ENCODE results near the gene SEPTIN6.
"Not testable (repeated sequence)": the region's sequence is repeated elsewhere in the genome, so short reads cannot be mapped to it uniquely, and the experiment has no call there.

The SEPTIN6 gene

DNA sequence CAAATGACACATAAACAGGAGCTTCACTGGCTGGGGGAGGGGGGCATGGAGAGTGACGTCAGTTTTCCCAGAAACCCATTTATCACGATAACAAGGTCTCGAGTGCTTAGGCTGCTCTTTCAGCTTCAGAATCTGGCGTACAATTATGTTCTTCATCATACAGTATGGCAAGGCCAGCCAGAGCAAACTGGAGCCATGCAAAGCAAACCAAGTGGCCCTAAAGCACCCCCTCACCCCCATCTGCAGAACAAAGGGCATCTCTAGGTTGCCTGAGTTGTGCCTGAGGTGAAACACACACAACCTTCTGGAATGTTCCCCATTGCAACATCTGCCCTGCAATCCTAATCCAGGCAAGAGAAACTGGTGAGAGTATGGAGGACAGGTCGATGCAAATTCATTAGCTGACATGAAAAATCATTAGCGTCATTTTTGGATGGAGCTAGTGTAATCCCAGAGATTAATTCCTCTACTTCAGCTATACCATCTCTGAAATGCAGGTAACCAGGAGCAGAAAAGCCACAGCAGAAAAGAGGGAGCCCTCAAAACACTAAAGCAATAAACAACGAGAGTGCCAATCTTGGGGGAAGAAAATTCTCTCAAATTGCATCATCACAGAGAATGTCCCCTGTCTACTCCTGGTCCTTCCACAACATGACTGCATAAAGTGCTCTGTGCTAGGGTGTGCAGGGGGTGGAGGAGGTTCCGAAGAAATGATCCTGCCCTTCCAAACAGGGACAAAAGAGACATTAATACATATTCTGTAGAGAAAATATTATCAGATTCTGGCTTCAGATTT is 1.8 kb downstream of the SEPTIN6 start:
- peak in 3 of 5 experiments; percentile 37 to 89 (median 57) for DNase-seq

GRCh38 chrX:119688911-119689321 is 4.1 kb downstream of the SEPTIN6 start:
- peak in 2 of 5 experiments; percentile 50 to 77 for DNase-seq

GRCh38 chrX:119687661-119688413 is 5.1 kb downstream of the SEPTIN6 start:
- DNase-seq: peak in 2 of 5 experiments; percentile 49 to 58

DNA sequence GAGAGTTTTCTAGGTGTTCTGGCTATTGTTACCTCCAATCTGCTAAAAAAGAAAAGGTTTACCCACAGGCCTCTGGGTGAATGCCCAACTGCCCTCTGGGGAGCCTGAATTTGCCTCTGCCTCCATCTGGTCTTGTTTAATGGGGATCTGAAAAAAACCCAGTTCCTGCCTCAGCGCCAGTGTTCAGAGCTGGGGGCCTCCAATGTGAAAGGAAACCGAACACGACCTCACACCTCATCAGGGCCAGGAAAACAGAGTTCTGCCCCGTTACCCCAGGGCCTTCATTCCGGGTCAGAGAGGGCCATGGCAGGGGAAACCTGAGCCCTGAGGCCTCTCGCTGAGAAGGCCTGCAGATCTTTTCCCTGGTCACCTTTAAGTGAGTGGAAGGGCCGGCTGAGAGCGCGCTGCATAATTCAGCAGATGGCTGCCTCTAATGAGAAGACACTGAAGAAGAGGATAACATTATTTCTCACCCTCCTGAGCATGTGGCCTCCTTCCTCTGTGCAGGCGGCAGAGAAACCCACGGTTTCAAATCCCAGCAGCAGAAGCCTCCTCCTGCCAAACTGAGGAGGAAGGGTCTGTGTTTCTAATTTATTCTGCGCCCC is 6.8 kb downstream of the SEPTIN6 start:
- DNase-seq: peak in 2 of 5 experiments; percentile 47 to 53

- DNase-seq: peak in 2 of 5 experiments; percentile 49 to 82
Observed at GRCh38 chrX:119685225-119686066, 7.5 kb downstream of the SEPTIN6 start.

- no peak for DNase-seq
Observed at GRCh38 chrX:119684916-119685224, 8.1 kb downstream of the SEPTIN6 start.

DNA sequence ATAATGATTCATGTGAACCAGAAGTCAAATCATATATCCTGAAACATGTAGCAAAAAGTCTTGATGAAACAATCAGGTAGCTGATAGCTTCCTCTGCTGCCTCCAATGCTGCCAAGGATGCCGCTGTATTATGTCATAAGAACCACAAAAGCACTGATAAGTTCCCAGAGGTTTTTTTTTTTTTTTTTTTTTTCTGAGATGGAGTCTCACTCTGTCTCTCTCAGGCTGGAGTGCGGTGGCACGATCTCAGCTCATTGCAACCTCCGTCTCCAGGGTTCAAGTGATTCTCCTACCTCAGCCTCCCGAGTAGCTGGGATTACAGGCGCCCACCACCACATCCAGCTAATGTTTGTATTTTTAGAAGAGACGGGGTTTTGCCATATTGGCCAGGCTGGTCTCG is 8.7 kb downstream of the SEPTIN6 start:
- peak in 3 of 5 experiments; percentile 25 to 64 (median 36) for DNase-seq

- peak in 3 of 5 experiments; percentile 31 to 87 (median 70) for DNase-seq
Observed at GRCh38 chrX:119682019-119682989, 10.7 kb downstream of the SEPTIN6 start.

GRCh38 chrX:119677654-119677981 is 15.3 kb downstream of the SEPTIN6 start:
- DNase-seq: peak in 1 of 5 experiments; percentile 44

DNA sequence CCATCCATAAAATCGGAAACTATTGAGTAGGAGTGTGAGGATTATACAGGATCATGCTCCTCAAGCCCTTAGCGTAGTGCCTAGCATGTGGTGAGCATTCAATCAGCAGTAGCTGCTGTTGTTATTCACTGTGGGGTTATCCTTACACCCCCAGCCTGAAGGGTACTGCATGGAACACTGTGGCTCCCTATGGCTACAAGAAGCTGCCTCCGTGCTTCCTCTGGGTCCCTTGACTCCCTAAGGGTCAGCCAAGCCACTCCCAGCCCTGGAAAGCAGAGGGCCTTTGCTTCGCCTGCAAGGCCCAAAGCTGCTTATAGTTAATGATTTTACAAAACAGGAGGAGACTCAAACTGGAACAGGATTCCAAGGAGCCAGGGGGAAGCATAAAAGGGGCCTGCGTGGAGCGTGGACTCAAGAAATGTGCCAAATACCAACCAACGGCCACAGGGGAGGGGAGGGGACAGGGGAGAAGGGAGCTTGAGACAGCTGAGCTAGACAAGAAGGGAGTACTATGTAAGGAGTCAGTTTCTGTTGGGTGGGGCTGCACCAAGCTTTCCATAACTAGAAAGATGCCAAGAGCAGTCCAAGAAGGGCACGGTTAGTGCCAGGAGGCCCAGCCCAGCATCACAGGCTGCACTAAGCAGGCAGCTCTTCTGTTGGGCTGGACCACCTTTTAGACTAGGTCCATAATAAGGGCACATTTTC is 15.9 kb downstream of the SEPTIN6 start:
- no peak for DNase-seq

- no peak for DNase-seq
Observed at GRCh38 chrX:119673336-119673735, 19.6 kb downstream of the SEPTIN6 start.

DNA sequence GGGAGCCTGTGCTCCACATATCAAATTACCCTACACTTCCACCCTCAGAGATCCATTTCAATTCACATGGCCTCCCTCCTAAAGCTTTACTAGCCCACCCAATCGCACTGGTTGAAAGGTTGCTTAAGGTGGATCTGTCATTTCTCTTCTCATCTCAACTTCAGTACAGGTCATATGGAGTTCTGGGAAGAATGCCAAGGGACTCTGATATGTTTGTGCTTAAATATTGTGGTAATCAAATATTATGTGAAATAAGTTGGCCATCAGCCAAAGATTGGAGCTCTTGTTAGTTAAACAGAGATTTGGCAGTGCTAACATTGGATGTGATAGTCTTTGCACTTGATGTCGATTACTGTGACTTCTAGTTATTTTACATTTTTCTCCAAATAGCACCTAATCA is 20.5 kb downstream of the SEPTIN6 start:
- no peak for DNase-seq

DNA sequence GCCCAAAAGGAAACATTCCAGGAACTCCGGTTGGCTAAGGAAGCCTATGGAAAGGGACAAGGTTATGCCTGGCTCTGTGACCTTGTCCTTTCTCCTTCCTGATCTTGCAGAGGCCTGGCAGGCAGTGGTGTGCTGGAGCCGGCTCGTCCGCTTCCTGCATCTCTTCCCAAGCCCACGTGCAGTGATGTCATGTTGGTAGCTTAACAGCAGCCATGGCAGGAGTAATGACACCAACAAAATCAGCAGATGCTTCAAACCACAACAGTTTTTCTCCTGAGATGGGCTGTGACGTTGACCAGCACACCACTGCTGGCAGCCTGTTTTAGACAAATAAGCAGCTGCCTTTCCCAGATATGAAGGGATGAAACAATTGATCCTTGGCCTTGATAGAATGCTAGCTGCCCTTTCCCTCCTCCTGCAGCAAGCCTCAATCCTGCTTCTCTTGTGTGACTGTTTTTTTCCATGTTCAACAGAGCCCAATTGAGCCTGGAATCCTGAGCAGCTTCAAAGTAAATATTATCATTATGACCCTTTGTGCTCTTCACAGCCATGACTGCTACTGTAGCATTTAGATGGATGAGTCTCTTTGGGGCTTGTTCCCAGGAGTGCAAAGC is 23.4 kb downstream of the SEPTIN6 start:
- no peak for DNase-seq

- DNase-seq: no peak
Observed at GRCh38 chrX:119667111-119667878, 25.7 kb downstream of the SEPTIN6 start.

- not testable (repeated sequence) for DNase-seq
Observed at GRCh38 chrX:119664877-119665276, 28.1 kb downstream of the SEPTIN6 start.

GRCh38 chrX:119661486-119661885 is 31.5 kb downstream of the SEPTIN6 start:
- DNase-seq: no peak

DNA sequence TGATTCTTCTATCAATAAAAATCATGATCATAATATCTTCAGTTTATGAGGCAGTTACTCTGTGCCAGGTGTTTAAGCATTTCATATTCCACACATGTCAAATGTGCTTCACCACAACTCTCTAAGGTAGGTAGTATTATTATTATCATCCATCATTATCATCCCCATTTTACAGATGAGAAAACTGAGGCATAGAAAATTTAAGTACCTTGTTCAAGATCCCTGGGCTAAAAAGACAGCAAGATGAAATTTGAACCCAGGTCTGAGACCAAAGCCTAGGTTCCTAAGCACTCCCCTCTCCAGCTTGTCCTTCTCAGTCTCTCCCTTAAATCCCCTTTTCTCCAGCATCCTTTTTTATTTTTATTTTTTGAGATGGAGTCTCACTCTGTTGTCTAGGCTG is 33.4 kb downstream of the SEPTIN6 start:
- DNase-seq: no peak

- DNase-seq: peak in 2 of 5 experiments; percentile 12 to 62
Observed at GRCh38 chrX:119655125-119655524, 37.8 kb downstream of the SEPTIN6 start.

DNA sequence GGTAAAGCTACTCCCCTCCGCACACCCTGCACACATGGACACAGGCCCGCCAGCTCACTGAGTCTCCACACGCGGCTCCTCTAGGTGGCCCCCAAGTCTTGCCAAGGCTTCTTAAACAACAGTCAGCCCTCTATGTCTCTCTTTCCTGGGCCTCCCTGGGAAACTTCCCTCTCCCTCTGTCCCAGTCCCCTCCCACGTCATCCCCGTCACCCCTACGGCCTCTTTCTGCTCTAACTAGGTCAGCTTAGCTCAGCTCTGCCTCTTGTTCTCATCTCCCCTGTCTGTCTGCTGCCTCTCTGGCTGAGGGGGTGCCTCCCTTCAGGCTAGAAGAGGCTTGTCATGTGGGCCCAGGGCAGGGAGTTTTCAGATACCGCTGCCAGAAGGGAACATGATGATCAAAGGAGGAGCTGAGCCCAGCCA is 38.8 kb downstream of the SEPTIN6 start:
- peak in 1 of 5 experiments; percentile 13 for DNase-seq

DNA sequence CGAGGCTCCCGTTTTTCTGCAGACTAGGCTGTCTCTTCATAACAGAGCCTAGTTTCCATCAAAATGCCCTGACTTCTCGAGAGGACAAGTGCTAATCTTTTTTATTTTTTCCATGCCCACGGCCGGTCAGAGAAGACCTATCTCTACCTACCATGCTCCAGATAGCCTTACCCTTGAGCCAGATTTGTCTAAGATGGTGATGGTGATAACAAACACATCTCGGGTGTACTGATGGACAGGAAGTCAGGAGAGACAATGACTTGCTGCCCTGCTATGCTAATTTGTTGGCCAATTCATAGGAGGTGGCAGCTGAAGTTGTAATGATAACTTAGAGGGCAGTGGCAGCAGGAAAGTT is 44.6 kb downstream of the SEPTIN6 start:
- no peak for DNase-seq
